MCF 10A (cell line): Measurements from ENCODE around the gene C1orf210. TPM values are rescaled to one million over a fixed set of nuclear protein-coding genes. Genes with fewer than 3 reads are reported as not detected.

ENCODE experiments used
- BruUV-seq: library from RNA; stranded (reverse); fragments of 400-500 nt; replicated peaks from 2 replicates; lab custom pipeline; 2021; lab: Mats Ljungman, UMichigan
- CTCF ChIA-PET: fragments of 300-600 bp; sonication (Branson Sonifier 250); formaldehyde crosslinking; extraction: SDS; loops from one replicate; lab custom pipeline; 2021; ENCODE audit warnings: antibody characterized with exemption, inconsistent platforms; lab: Yijun Ruan, JAX
- POLR2A ChIA-PET: fragments of 300-600, 350-650 bp; sonication (Branson Sonifier 250); formaldehyde crosslinking; extraction: SDS; loops from one replicate; lab custom pipeline; 2020; ENCODE audit warnings: antibody characterized with exemption, inconsistent platforms; lab: Yijun Ruan, JAX
- DNase-seq: peaks from one replicate; pipeline ENCODE4 v3.0.0-alpha.2; 2018; ENCODE audit not compliant: unreplicated experiment
- H3K27ac Mint-ChIP-seq: one replicate; pipeline ENCODE4 v1.8.0; 2022; ENCODE audit warnings: mild to moderate bottlenecking, low read depth, mixed read lengths; ENCODE audit not compliant: unreplicated experiment
- H3K27me3 Mint-ChIP-seq: one replicate; pipeline ENCODE4 v1.8.0; 2022; ENCODE audit warnings: mixed read lengths; ENCODE audit not compliant: insufficient read depth, unreplicated experiment
- H3K36me3 Mint-ChIP-seq: one replicate; pipeline ENCODE4 v1.8.0; 2022; ENCODE audit warnings: mild to moderate bottlenecking, moderate library complexity, mixed read lengths; ENCODE audit not compliant: insufficient read depth, unreplicated experiment
- H3K4me1 Mint-ChIP-seq: one replicate; pipeline ENCODE4 v1.8.0; 2022; ENCODE audit warnings: mixed read lengths; ENCODE audit not compliant: insufficient read depth, unreplicated experiment
- H3K4me3 Mint-ChIP-seq: one replicate; pipeline ENCODE4 v1.8.0; 2022; ENCODE audit warnings: mild to moderate bottlenecking, moderate library complexity, mixed read lengths; ENCODE audit not compliant: unreplicated experiment
- H3K9me3 Mint-ChIP-seq: one replicate; pipeline ENCODE4 v1.8.0; 2022; ENCODE audit warnings: mixed read lengths; ENCODE audit not compliant: unreplicated experiment
- CTCF ChIP-seq: fragments of 200-600 bp; IDR thresholded peaks from one replicate; pipeline ENCODE4 v1.8.0; 2022; ENCODE audit warnings: antibody characterized with exemption, mild to moderate bottlenecking; ENCODE audit not compliant: unreplicated experiment
- intact Hi-C: fragments of 100-400 bp; cut with micrococcal nuclease; formaldehyde crosslinking; loops from 2 replicates; pipeline ENCODE4 v1.14.1; 2022
- total RNA-seq: library from RNA; stranded (reverse); gene quantifications from 2 replicates; pipeline ENCODE4 v1.2.3, GENCODE V29; 2022

The C1orf210 gene
- total RNA-seq, 1 experiment from 2014 or later, result 1.6 TPM

DNA sequence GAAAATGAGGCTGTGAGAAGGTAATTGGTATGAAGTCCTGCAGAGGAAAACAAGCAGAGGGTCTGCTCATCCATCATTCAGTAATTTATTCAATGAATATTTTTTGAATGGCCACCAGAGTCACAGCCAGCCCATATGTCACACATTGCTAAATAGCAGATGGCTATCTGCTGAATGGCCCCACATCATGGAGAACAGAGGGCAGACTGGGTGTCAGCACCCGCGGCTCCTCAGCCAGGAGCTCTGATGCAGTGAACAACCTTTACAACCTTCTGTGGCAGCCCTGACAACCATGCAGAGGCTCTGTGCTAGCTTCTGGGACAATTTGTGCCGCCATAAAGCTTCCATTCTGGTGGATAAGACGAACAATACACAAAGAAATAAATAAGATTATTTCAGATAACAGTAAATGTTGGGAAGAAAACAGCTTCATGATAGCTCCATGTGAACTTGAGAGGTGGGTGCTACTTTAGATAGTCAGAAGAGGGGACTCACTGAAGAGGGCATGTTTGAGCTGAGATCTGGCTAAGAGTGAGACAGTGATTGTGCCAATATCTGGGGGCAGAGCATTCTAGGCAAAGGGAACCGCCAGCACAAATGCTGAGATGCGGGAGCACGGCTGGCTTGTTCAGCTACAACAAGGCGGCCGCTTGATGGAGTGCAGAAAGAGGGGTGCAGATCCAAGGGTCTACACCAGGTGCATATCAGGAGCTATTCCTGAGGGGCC is 2.8 kb upstream of the C1orf210 start:
- no peak overlapping the region for H3K27ac Mint-ChIP-seq
- CTCF ChIA-PET, result interaction anchor here (0.6 to 0.7 kb wide), 4 partner anchors 56 to 1565 kb away, joined by 3 read pairs; no protein-coding TSS in a partner anchor
- BruUV-seq, result no TSS peak
- H3K36me3 Mint-ChIP-seq, result no peaks in the 10 kb centered on the region
- DNase-seq, result no peak
- no peaks in the 10 kb centered on the region for H3K9me3 Mint-ChIP-seq
- H3K4me3 Mint-ChIP-seq, result no peak overlapping the region
- no peaks in the 10 kb centered on the region for H3K27me3 Mint-ChIP-seq
- TF ChIP-seq CTCF, result no peak
- H3K4me1 Mint-ChIP-seq, result peaks cover 5% of the 10 kb centered on the region
- intact Hi-C loops, result no loop called here
- POLR2A ChIA-PET, result no interaction called here

DNA sequence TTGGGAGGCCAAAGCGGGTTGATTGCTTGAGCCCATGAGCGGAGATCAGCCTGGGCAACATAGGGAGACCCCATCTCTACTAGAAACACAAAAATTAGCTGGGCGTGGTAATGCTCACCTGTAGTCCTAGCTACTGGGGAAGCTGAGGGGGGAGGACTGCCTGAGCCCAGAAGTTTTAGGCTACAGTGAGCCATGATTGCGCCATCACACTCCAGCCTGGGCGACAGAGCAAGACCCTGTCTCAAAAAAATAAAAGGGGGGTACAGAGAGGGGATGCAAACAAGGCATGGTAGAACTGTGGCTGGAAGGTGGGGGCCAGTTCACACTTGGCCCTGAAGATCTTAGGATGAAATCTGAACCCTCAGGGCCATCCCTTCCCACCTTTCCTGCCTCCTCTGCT is 1.2 kb upstream of the C1orf210 start:
- Mint-ChIP-seq H3K4me1 (peaks cover 5% of the 10 kb centered on the region), H3K9me3 (no peaks in the 10 kb centered on the region), H3K27me3 (no peaks in the 10 kb centered on the region), H3K27ac (no peak overlapping the region), H3K36me3 (peaks cover 5% of the 10 kb centered on the region), H3K4me3 (no peak overlapping the region)
- DNase-seq, result no peak
- intact Hi-C loops, result no loop called here
- no peak for TF ChIP-seq CTCF
- ChIA-PET POLR2A (interaction anchor here (0.5 to 1.2 kb wide), 2 partner anchors 8 to 103 kb away, joined by 3 to 5 read pairs; partner anchors contain the start of gene MED8), CTCF (interaction anchor here (0.9 to 4.3 kb wide), 6 partner anchors 8 to 351 kb away, joined by 3 to 24 read pairs (median 3); no protein-coding TSS in a partner anchor)
- BruUV-seq, result no TSS peak

DNA sequence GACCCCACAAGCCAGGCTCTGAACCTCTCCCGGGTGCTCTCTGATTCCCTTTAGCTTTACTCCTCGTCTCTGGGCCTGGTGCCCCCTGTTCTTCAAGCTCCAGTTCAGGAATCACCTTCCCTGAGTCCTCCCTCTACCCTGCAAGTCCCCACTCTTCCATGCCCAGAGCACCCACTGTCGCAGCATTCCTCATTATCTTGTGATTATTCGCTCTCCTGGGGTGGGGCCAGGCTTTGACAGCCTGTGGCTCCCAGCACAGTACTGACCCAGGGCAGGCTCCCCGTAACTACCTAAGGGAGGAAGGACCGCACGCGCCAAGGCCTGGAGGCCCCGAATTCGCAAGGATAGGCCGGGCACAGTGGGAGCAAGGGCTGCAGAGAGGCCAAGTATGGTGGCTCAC is 734 bp upstream of the C1orf210 start:
- Mint-ChIP-seq H3K4me1 (peaks cover 5% of the 10 kb centered on the region), H3K4me3 (no peak overlapping the region), H3K27ac (no peak overlapping the region), H3K9me3 (no peaks in the 10 kb centered on the region), H3K36me3 (peaks cover 5% of the 10 kb centered on the region), H3K27me3 (no peaks in the 10 kb centered on the region)
- POLR2A ChIA-PET, result interaction anchor here (0.5 to 1.3 kb wide), 9 partner anchors 8 to 606 kb away, joined by 3 to 10 read pairs (median 3); partner anchors contain the start of genes CDC20, ELOVL1 and MED8
- CTCF ChIA-PET, result interaction anchor here (0.6 to 4.3 kb wide), 16 partner anchors 9 to 1645 kb away, joined by 3 to 24 read pairs (median 3); no protein-coding TSS in a partner anchor
- no peak for DNase-seq
- BruUV-seq, result no TSS peak
- intact Hi-C loops, result no loop called here
- no peak for TF ChIP-seq CTCF

DNA sequence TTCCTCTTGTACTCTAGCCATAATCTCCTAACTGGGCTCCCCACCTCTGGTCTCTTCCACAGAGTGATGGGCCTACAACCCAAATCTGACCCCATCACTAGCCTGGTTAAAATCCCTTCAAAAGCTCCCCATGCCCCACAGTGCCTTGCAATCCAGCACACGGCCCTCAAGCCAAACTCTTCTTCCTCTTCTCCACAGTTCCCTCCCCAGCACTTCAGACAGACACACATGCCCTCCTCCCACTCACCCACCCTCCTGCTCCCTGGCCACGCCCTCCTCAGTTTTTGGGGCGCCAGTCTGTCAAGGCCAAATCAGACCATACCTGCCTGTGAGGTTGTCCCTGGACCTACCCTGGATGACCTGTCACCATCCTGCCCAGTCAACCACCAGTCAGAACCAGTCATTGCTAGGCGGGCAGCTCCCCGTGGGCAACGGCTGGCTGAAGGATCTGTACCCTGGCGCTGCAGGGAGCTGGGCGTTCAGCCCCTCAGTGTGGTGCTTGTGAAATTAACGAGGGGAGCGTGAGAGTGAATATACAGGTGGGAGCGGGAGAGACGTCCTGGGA is 753 bp downstream of the C1orf210 start:
- CTCF ChIA-PET, result interaction anchor here (0.7 to 4.3 kb wide), 9 partner anchors 10 to 144 kb away, joined by 3 to 24 read pairs (median 3); no protein-coding TSS in a partner anchor
- TF ChIP-seq CTCF, result no peak
- no peak overlapping the region for H3K27ac Mint-ChIP-seq
- H3K4me3 Mint-ChIP-seq, result no peak overlapping the region
- POLR2A ChIA-PET, result interaction anchor here (0.5 to 1.5 kb wide), 5 partner anchors 15 to 91 kb away, joined by 3 to 10 read pairs (median 4); partner anchors contain the start of genes CDC20, ELOVL1 and TMEM125
- H3K4me1 Mint-ChIP-seq, result peaks cover 5% of the 10 kb centered on the region
- H3K27me3 Mint-ChIP-seq, result no peaks in the 10 kb centered on the region
- no TSS peak for BruUV-seq
- intact Hi-C loops, result no loop called here
- DNase-seq, result no peak
- no peaks in the 10 kb centered on the region for H3K9me3 Mint-ChIP-seq
- H3K36me3 Mint-ChIP-seq, result peaks cover 5% of the 10 kb centered on the region
